Neural progenitor cell (in vitro differentiated cells): ENCODE results near the gene FBP2.

ENCODE experiments used
- CTCF ChIP-seq: fragments of 200-600 bp; sonication (generic); IDR thresholded peaks from 2 replicates; pipeline ENCODE4 v1.5.1; 2017; ENCODE audit warnings: antibody characterized with exemption, mild to moderate bottlenecking
- EZH2 ChIP-seq: fragments of 200-600 bp; sonication (generic); IDR thresholded peaks from 2 replicates; pipeline ENCODE4 v1.6.1; 2017; ENCODE audit warnings: antibody characterized with exemption, mild to moderate bottlenecking, moderate library complexity

GRCh38 chr9:94611638-94612068, 18.0 kb upstream of the FBP2 start:
- TF ChIP-seq CTCF (no peak), EZH2 (no peak)
